Measurements from ENCODE around the gene MPPED1.

GRCh38 chr22:43510281-43511070 is 98.7 kb downstream of the MPPED1 start:
- TF ChIP-seq CTCF (IDR thresholded peaks at IDR 0.05): no peak
- no peak for TF ChIP-seq POLR2AphosphoS5 (IDR thresholded peaks at IDR 0.05)
